ENCODE data around the gene SPATA31A3. TPM values are rescaled to one million over a fixed set of nuclear protein-coding genes. Genes with fewer than 3 reads are reported as not detected.

Gene SPATA31A3
- total RNA-seq, result not detected in 2 replicates

DNA sequence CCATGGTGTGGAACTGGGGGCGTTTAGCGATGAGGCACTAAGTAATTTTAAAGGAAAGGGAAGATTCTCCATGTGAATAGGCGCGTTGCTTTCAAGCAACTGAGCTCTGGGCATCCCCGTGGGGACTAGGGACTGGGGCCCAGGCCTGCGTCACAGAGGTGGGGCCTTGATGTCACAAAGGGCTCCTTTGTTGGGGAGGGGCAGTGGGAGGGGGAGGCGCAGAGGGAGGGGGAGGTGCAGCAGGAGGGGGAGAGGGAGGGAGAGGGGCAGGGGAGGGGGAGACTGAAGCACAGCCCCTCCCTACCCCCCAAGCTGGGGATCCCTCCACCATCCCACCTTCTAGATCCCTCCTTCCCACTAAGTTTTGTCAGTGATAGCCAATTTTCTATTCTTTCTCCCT is at the start of gene SPATA31A3:
Gene SPATA31A3, minus strand, starts transcription at position 101 of the 400 bp plus-strand sequence. Its CDS starts 29 bp downstream, at position 72.

Other genes starting within 250 kb of the SPATA31A3 start
- gene ZNF658, start 91.8 kb downstream of the SPATA31A3 start, total RNA-seq, result 1.5 and 3.2 TPM in 2 replicates

Data from mesangial cell (primary cell).